Activated T-helper 1 cell treated with Interleukin-2 at 50 U/mL for 16 hours (primary cell): Measurements from ENCODE around the gene ARHGEF19.
A peak's percentile ranks its signal among the peaks of the same experiment; 100 is the strongest.
"Not testable (repeated sequence)": the region's sequence is repeated elsewhere in the genome, so short reads cannot be mapped to it uniquely, and the experiment has no call there.

Source experiments
- DNase-seq: peaks from one replicate; pipeline ENCODE4 v3.0.0-alpha.2; 2020; ENCODE audit warnings: low read depth

The ARHGEF19 gene

GRCh38 chr1:16244650-16245285 is 32.3 kb upstream of the ARHGEF19 start:
- no peak for DNase-seq

- DNase-seq = peak; percentile 52
Measured at GRCh38 chr1:16243936-16244649, 31.6 kb upstream of the ARHGEF19 start.

GRCh38 chr1:16243215-16243610 is 30.8 kb upstream of the ARHGEF19 start:
- DNase-seq = no peak

DNA sequence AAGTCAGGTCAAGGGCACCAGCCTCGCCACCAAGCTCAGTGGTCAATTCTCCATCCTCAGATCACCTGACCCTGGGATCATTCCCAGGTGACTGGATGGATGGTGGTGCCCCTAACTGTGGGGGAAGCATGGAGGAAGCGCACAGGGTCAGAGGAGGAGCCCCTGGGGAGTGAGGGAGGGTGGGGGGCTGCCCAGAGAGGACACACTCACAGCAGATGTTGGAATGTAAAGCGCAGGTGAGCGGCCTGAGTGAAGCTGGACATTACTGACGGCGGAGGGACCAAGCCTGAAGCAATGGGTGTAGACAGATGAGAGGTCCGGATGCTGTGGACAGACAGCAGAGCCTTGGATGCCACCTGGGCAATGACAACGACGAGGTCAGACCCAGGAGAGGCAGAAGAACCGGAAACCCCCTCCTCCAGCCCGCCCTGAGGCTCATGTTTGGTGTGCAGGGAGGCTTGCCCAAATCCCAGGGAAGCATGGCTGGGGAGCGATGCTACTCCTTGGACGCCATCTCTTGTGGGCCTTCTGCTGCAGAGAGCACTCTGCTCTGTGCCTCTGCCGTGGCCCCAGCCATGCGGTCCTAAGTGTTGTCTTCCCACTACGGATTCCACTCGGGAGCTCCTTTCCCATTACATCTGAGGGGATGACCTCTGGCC is 30.2 kb upstream of the ARHGEF19 start:
- DNase-seq = no peak

DNA sequence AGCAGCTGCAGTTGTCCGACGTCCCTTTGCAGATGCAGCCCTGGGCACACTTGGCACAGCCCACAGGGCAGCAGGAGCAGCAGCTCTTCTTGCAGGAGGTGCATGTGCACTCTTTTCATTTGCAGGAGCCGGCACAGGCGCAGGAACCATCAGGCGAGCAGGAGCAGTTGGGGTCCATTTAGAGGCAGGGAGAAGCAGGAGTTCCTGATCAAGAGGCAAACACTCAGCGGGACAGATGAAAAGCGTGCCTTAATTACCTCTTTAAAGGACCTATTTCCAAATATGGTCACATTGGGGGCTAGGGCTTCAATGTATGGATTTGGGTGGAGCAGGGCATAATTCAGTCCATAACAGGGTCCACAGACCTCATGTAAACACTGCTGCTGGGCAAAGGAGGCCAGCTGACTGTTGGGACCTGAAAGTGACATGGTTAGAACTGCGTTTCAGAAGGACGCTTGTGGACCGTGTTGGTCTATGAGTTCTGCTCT is 28.8 kb upstream of the ARHGEF19 start:
- no peak for DNase-seq

GRCh38 chr1:16239972-16240491 is 27.6 kb upstream of the ARHGEF19 start:
- no peak for DNase-seq

DNA sequence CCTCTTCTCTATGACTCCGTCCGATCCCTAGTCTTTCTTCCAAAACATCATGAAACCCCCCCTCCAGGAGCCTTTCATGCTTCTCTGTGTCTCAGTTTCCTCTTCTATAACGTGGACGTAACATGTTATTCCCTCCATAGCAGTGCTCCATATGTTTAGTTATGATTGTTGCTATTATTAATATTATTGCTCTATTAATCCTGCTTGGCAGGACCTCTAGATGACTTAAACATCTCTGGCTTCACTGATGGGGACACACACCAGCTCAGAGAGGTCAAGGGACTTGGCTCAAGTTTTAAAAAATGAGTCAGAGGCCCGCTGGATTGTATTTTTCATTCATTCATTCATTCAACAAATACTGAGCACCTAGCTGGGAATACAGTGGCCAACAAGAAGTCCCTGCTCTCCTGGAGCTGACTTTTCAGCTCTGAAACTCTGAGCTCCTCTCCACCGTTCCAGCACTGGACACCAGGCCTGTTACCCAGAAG is 24.9 kb upstream of the ARHGEF19 start:
- DNase-seq = no peak

DNA sequence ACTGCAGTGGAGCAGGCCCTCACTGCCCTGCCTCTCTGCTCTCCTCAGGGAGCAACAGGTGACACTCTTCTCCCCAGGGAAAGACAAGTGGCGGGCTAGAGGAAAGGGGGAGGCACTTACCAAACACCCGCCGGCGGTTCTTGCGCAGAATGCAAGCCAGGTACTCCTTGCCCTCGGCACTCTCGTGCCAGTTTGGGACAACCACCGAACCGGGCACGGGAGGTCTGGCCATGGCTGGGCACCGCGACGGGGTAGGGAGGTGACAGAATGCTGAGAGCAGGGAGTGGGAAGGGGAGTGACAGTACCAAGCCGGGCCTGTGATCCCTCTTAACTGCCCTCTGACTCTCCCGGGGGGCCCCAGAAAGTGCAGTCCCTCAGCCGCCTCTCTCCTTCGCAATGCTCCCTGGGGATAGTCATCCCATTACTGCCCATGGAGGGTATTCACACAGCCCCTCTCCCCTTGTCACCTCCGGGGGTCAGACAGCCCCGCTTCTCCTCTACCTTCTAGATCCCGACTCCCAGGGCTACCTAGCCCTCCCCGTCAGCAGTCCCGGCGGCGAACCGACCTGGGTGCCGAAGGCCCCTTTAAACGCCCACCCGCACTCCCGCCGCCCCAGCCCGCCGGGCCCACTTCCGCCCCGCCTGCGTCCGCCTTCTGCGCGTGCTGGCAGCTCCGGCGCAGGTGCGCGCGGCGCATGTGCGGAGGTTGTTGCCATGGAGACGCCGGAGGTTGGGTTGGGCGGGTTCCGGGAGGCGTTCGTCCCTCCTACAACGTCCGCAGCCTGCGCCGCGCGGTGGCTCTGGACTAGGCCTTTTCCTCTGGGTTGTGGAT is 24.3 kb upstream of the ARHGEF19 start, which contains the start of gene CPLANE2:
CPLANE2 (minus strand) TSS at position 673 of the 832 bp plus-strand sequence; CDS start at position 232, 441 bp downstream.
- DNase-seq = peak; percentile 94

- peak; percentile 21 for DNase-seq
Measured at GRCh38 chr1:16235944-16236510, 23.6 kb upstream of the ARHGEF19 start.

- no peak for DNase-seq
Measured at GRCh38 chr1:16235347-16235746, 22.9 kb upstream of the ARHGEF19 start.

DNA sequence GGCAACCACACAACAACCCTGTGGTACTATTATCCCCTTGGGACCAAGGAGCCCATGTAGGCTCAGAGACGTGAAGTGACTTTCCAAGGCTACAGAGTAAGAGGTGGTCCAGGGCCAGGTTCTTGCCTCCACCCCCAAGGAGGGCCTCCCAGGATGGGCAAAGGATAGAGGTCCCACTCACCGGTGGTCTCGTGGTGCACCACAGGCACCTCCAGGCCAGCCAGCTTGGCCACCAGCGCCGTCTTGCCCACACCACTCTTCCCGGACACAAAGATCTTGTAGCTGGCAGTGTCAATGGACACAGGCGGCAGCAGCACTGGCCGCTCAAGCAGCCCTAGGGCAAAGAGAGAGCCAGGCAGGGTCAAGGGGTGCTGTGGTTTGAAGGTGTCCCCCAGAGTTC is 21.0 kb upstream of the ARHGEF19 start:
- DNase-seq = no peak

DNA sequence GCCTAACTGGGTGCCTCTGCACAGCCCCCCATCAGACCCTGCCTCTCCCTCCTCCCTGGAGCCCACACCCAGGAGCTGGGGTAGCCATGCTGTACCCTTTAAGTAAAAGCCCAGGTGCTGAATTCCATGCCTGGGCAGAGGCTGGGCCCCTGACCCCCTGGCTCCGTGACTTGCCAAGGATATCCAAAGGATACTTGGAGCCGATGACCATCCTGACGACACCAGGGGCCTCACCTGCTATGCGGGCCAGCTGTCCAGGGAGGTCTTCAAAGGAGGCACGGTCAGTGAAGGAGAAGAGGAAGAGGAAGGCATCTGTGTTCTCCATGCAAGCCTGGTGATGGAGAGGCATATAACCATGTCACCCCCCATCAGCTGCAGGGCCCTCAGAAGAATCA is 19.9 kb upstream of the ARHGEF19 start:
- DNase-seq = no peak

- no peak for DNase-seq
Measured at GRCh38 chr1:16231331-16232315, 19.2 kb upstream of the ARHGEF19 start.

- no peak for DNase-seq
Measured at GRCh38 chr1:16230744-16231143, 18.3 kb upstream of the ARHGEF19 start.

- DNase-seq = no peak
Measured at GRCh38 chr1:16229976-16230740, 17.7 kb upstream of the ARHGEF19 start.

- DNase-seq = no peak
Measured at GRCh38 chr1:16226490-16227179, 14.2 kb upstream of the ARHGEF19 start.

GRCh38 chr1:16226129-16226489 is 13.7 kb upstream of the ARHGEF19 start:
- DNase-seq = no peak

DNA sequence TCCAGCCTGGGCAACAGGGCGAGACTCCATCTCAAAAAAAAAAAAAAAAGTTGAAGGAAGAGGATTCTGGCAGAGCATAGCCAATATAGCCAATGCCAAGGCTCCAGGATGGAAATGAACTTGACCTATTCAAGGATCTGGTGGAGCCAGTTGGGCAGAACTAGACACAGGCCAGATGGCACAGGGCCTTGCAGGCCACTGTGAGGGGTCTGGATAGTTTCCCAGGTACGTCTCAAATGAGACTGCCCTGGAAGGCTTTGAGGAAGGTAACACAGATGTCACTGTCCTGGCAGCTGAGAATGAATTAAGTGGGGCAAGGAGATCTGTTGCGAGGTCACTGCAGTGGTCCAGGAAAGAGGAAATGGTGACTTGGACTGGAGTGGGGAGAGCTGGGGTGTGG is 12.0 kb upstream of the ARHGEF19 start:
- DNase-seq = no peak

DNA sequence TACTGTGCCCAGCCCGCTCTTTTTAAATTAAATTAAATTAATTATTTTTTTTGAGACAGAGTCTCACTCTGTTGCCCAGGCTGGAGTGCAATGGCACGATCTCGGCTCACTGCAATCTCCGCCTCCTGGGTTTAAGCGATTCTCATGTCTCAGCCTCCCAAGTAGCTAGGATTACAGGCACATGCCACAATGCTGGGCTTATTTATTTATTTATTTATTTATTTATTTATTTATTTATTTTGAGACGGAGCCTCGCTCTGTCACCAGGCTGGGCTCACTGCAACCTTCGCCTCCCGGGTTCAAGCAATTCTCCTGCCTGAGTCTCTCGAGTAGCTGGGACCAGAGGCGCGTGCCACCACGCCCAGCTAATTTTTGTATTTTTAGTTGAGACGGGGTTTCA is 10.3 kb upstream of the ARHGEF19 start:
- not testable (repeated sequence) for DNase-seq
